ENCODE results near the gene SLX4IP.

- TF ChIP-seq CTCF (IDR thresholded peaks at IDR 0.05; ENCODE audit: low read depth, low read length) (no peak), EZH2phosphoT487 (IDR thresholded peaks at IDR 0.05; ENCODE audit: low read depth) (no peak)
Measured at GRCh38 chr20:10505827-10506226, 70.7 kb downstream of the SLX4IP start.
